Transverse colon (tissue), 4 donors: ENCODE measurements around the gene RAB5IF. TPM values are rescaled to one million over a fixed set of nuclear protein-coding genes. Genes with fewer than 3 reads are reported as not detected.

ENCODE experiments used
- DNase-seq: peaks from one replicate; pipeline ENCODE4 v3.0.0-alpha.2; 2019
- H3K27ac ChIP-seq, 4 donors: fragments of 200-600 bp; sonication (generic); 2 replicates each; pipeline ENCODE4 v1.5.1; 2016 to 2018; ENCODE audit warnings: inconsistent platforms in 4 of 4
- H3K27me3 ChIP-seq: fragments of 200-600 bp; sonication (generic); 2 replicates; pipeline ENCODE4 v1.5.1; 2017; ENCODE audit warnings: inconsistent platforms
- H3K36me3 ChIP-seq, 4 donors: fragments of 200-600 bp; sonication (generic); 2 replicates each; pipeline ENCODE4 v1.5.1; 2017 to 2019; ENCODE audit warnings: inconsistent platforms in 4 of 4
- H3K4me1 ChIP-seq, 4 donors: fragments of 200-600 bp; sonication (generic); 2 replicates each; pipeline ENCODE4 v1.5.1; 2017 to 2020; ENCODE audit warnings: inconsistent platforms in 4 of 4
- H3K4me3 ChIP-seq, 4 donors: fragments of 200-600 bp; sonication (generic); 1 replicate in 1 of 4; 2 replicates in 3 of 4; pipeline versions ENCODE4 v1.5.1 to v1.6.1; 2017 to 2019; ENCODE audit warnings: inconsistent platforms in 4 of 4
- H3K9me3 ChIP-seq, 2 donors: fragments of 200-600 bp; sonication (generic); 2 replicates each; pipeline ENCODE4 v1.5.1; 2017 to 2019; ENCODE audit warnings: inconsistent platforms in 2 of 2
- CTCF ChIP-seq, 5 experiments: fragments of 200-600 bp in 3 of 5; fragments of 450-650 bp in 2 of 5; sonication (generic) in 3 of 5; IDR thresholded peaks; 1 replicate in 2 of 5; 2 replicates in 3 of 5; pipeline ENCODE4 v1.5.1; 2016 to 2017; ENCODE audit warnings: antibody characterized with exemption in 5 of 5, inconsistent platforms in 3 of 5, mild to moderate bottlenecking in 2 of 5, moderate library complexity in 1 of 5
- EP300 ChIP-seq: sonication (generic); formaldehyde crosslinking; IDR thresholded peaks from one replicate; pipeline ENCODE4 v1.6.1; 2017; ENCODE audit warnings: antibody characterized with exemption, low read depth
- POLR2A ChIP-seq: fragments of 450-650 bp; IDR thresholded peaks from one replicate; pipeline ENCODE4 v1.6.1; 2016; ENCODE audit warnings: antibody characterized with exemption, mild to moderate bottlenecking, moderate library complexity
- POLR2AphosphoS5 ChIP-seq, 3 donors: sonication (generic); formaldehyde crosslinking; IDR thresholded peaks; one replicate each; pipeline ENCODE4 v1.6.1; 2016; ENCODE audit warnings: antibody characterized with exemption in 3 of 3
- WGBS, 2 donors: methylation state at CpG; one replicate each; pipeline ENCODE4 v1.1.5; 2018; ENCODE audit warnings: low coverage in 1 of 2; 5-methylcytosine and 5-hydroxymethylcytosine counted together
- in situ Hi-C, 4 donors: fragments of 200-750 bp; cut with MboI; loops; one replicate each; pipeline versions ENCODE4 v1.15.0 to v1.15.1; 2017; ENCODE audit warnings: low sequenced_read_pairs in 3 of 4, low pct_ligation_motif_present in 1 of 4, low pct_unique_long_range_greater_than_20kb in 1 of 4
- intact Hi-C: fragments of 100-400 bp; cut with DNase I; formaldehyde crosslinking; loops from one replicate; pipeline ENCODE4 v1.15.1; 2023; ENCODE audit warnings: low total_unique reads
- total RNA-seq, 4 donors: library from RNA; depleted of rRNA; stranded (reverse); fragments of >200 nt; gene quantifications; one replicate each; pipeline ENCODE4 v1.1.0, GENCODE V29; 2016

Gene RAB5IF
- total RNA-seq, 4 donors from 2014 or later, result 42.2 to 136 (median 102) TPM

GRCh38 chr20:36576081-36576445 is 29.5 kb upstream of the RAB5IF start:
- WGBS, 2 donors, result 57 to 71% methylated on average over 1 of the region's 1 CpG
- no peak for DNase-seq
- in situ Hi-C loops (no loop called here), intact Hi-C loops (no loop called here)
- peak overlapping the region; percentile 89 to 97 (median 92) for H3K27ac ChIP-seq
- peaks cover 11 to 31% (median 26%) of the 10 kb centered on the region in 4 donors for H3K4me1 ChIP-seq
- H3K9me3 ChIP-seq, result no peaks in the 10 kb centered on the region
- H3K27me3 ChIP-seq, result no peaks in the 10 kb centered on the region
- no peak overlapping the region for H3K4me3 ChIP-seq
- no peak for TF ChIP-seq POLR2A
- TF ChIP-seq CTCF (IDR thresholded peaks at IDR 0.05), result no peak
- no peak for TF ChIP-seq POLR2AphosphoS5 (IDR thresholded peaks at IDR 0.05)
- no peak for TF ChIP-seq EP300
- peaks cover 0 to 10% (median 0%) of the 10 kb centered on the region in 4 donors for H3K36me3 ChIP-seq

DNA sequence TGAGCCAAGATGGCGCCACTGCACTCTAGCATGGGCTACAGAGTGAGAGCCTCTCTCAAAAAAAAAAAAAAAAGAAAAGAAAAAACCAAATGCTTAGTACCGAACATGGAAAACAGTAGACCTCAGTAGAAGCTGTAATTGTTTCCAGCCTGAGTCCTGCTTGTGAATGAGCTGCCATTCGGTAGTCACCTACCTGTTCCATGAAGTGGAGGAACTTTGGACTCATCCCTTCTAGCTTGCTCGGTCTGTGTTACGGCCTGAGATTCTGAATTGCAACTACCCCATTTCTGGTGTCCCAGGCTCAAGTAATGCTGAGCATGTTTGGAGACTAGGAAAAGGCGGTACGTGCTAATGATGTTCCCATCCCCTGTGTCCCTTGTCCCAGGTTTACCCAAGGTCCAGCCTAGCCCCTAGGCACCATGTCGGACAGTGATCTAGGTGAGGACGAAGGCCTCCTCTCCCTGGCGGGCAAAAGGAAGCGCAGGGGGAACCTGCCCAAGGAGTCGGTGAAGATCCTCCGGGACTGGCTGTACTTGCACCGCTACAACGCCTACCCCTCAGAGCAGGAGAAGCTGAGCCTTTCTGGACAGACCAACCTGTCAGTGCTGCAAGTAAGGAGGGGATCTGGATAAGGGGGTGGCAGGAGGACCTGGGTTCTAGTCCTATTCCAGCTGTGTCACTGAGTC is 27.1 kb upstream of the RAB5IF start:
- no peak for DNase-seq
- Histone ChIP-seq H3K4me3 (no peak overlapping the region), H3K4me1 (peaks cover 8 to 25% (median 23%) of the 10 kb centered on the region in 4 donors), H3K36me3 (peaks cover 0 to 15% (median 0%) of the 10 kb centered on the region in 4 donors), H3K27ac (no peak overlapping the region), H3K9me3 (no peaks in the 10 kb centered on the region), H3K27me3 (no peaks in the 10 kb centered on the region)
- in situ Hi-C loops, result no loop called here
- 98 to 100% methylated on average over 2 to 15 of the region's 15 CpGs for WGBS, 2 donors
- intact Hi-C loops, result no loop called here
- TF ChIP-seq CTCF (IDR thresholded peaks at IDR 0.05) (no peak), EP300 (no peak), POLR2A (no peak), POLR2AphosphoS5 (IDR thresholded peaks at IDR 0.05) (no peak)

DNA sequence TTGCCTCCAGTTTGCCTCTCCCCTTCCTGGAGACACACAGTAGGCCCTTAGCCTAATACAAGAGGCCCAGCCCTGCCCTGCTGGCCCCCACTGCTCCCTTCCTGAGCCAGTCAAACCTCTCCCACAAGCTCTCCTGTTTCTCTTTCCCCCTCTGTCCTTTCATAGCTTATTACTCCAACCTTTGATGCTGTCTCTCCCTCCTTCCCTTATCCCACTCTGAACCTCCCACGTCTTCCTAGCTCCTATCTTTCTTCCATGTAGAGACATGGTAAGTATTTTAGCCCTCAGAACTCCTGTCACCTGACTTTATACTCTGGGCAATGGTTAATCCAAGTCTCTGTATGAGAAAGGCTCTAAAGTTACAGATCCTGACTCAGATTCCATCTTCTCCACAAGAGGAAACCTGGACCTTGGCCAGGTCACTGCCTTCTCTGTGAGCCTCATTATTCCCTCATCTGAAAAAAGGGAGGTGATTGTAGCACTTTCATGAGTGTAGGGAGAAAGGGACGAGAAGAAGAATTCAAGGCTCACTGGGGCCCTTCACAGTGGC is 25.5 kb upstream of the RAB5IF start:
- intact Hi-C loops (no loop called here), in situ Hi-C loops (no loop called here)

More for the DNA sequence above, 25.5 kb upstream of the RAB5IF start:
- H3K27me3 ChIP-seq, result no peaks in the 10 kb centered on the region
- no peak overlapping the region for H3K27ac ChIP-seq
- no peaks in the 10 kb centered on the region for H3K9me3 ChIP-seq
- TF ChIP-seq CTCF (IDR thresholded peaks at IDR 0.05), result no peak
- no peak for TF ChIP-seq EP300
- TF ChIP-seq POLR2A, result no peak
- no peak for TF ChIP-seq POLR2AphosphoS5 (IDR thresholded peaks at IDR 0.05)
- WGBS, 2 donors, result 80 to 94% methylated on average over 2 of the region's 2 CpGs
- H3K36me3 ChIP-seq, result peaks cover 0 to 15% (median 0%) of the 10 kb centered on the region in 4 donors
- peaks cover 7 to 13% (median 10%) of the 10 kb centered on the region in 4 donors for H3K4me1 ChIP-seq
- DNase-seq, result no peak
- H3K4me3 ChIP-seq, result no peak overlapping the region
